ENCODE data around the gene MAEA. TPM values are rescaled to one million over a fixed set of nuclear protein-coding genes. Genes with fewer than 3 reads are reported as not detected.

Gene MAEA
- total and polyA plus RNA-seq, 7 donors: 26.7 to 41.6 (median 38.1) TPM

GRCh38 chr4:1266881-1267763 lies 22.6 kb upstream of the MAEA start:
- no peaks in the 10 kb centered on the region for H3K27me3 ChIP-seq (ENCODE audit: insufficient read depth in 3 of 3, low read length in 2 of 3)
- no peak for TF ChIP-seq CTCF (IDR thresholded peaks at IDR 0.05)
- intact Hi-C loops (cut with DNase I): no loop called here
- peaks cover 5% of the 10 kb centered on the region for H3K4me1 ChIP-seq
- ATAC-seq (no peak), DNase-seq (no peak)
- H3K36me3 ChIP-seq (ENCODE audit: insufficient read depth in 1 of 2, low read depth in 1 of 2): no peaks in the 10 kb centered on the region
- 88 to 91% (median 91%) methylated on average over 9 of the region's 9 CpGs for WGBS, 3 donors
- no peak overlapping the region for H3K27ac ChIP-seq
- H3K4me3 ChIP-seq: no peak overlapping the region
- H3K9me3 ChIP-seq: no peaks in the 10 kb centered on the region

- Histone ChIP-seq H3K27me3 (ENCODE audit: insufficient read depth in 3 of 3, low read length in 2 of 3) (no peaks in the 10 kb centered on the region), H3K4me1 (no peaks in the 10 kb centered on the region), H3K36me3 (ENCODE audit: insufficient read depth in 1 of 2, low read depth in 1 of 2) (no peaks in the 10 kb centered on the region), H3K27ac (no peak overlapping the region), H3K9me3 (no peaks in the 10 kb centered on the region), H3K4me3 (no peak overlapping the region)
- DNase-seq (no peak), ATAC-seq (no peak)
- TF ChIP-seq CTCF (IDR thresholded peaks at IDR 0.05): no peak
- intact Hi-C loops (cut with DNase I): loop anchor here (2.0 kb wide), 2 partner anchors 102 to 138 kb away; no protein-coding TSS in a partner anchor
Observed at GRCh38 chr4:1269209-1269608, 20.5 kb upstream of the MAEA start.

GRCh38 chr4:1271686-1272085 lies 18.0 kb upstream of the MAEA start:
- Histone ChIP-seq H3K36me3 (ENCODE audit: insufficient read depth in 1 of 2, low read depth in 1 of 2) (no peaks in the 10 kb centered on the region), H3K4me1 (no peaks in the 10 kb centered on the region), H3K27ac (no peak overlapping the region), H3K9me3 (no peaks in the 10 kb centered on the region), H3K4me3 (no peak overlapping the region), H3K27me3 (ENCODE audit: insufficient read depth in 3 of 3, low read length in 2 of 3) (no peaks in the 10 kb centered on the region)
- TF ChIP-seq CTCF (IDR thresholded peaks at IDR 0.05): no peak
- ATAC-seq (no peak), DNase-seq (no peak)
- 96 to 99% (median 96%) methylated on average over 5 of the region's 5 CpGs for WGBS, 3 donors
- intact Hi-C loops (cut with DNase I): no loop called here

GRCh38 chr4:1274871-1275270 lies 14.8 kb upstream of the MAEA start:
- Histone ChIP-seq H3K36me3 (ENCODE audit: insufficient read depth in 1 of 2, low read depth in 1 of 2) (no peaks in the 10 kb centered on the region), H3K27me3 (ENCODE audit: insufficient read depth in 3 of 3, low read length in 2 of 3) (no peaks in the 10 kb centered on the region), H3K4me1 (no peaks in the 10 kb centered on the region), H3K9me3 (no peaks in the 10 kb centered on the region), H3K27ac (no peak overlapping the region), H3K4me3 (no peak overlapping the region)
- ATAC-seq (no peak), DNase-seq (no peak)
- TF ChIP-seq CTCF (IDR thresholded peaks at IDR 0.05): no peak
- WGBS, 3 donors: 79 to 82% (median 81%) methylated on average over 9 of the region's 9 CpGs
- intact Hi-C loops (cut with DNase I): no loop called here

Measured in psoas muscle (tissue), 8 donors.